Muscle of leg (tissue), 11 donors: Measurements from ENCODE around the gene INSC. TPM values are rescaled to one million over a fixed set of nuclear protein-coding genes. Genes with fewer than 3 reads are reported as not detected.
A peak's percentile ranks its signal among the peaks of the same experiment; 100 is the strongest.

Source experiments
- DNase-seq: peaks from one replicate; pipeline ENCODE4 v3.0.0; 2013
- H3K27ac ChIP-seq: one replicate; pipeline ENCODE4 v1.5.1; 2013; ENCODE audit warnings: mild to moderate bottlenecking, low read length, control low read depth
- H3K27me3 ChIP-seq: one replicate; pipeline ENCODE4 v1.6.1; 2013; ENCODE audit warnings: low read length; ENCODE audit not compliant: control insufficient read depth, insufficient read depth
- H3K36me3 ChIP-seq: one replicate; pipeline ENCODE4 v1.6.1; 2013; ENCODE audit warnings: low read length; ENCODE audit not compliant: control insufficient read depth, insufficient read depth
- H3K4me1 ChIP-seq: one replicate; pipeline ENCODE4 v1.6.1; 2013; ENCODE audit warnings: low read length; ENCODE audit not compliant: control insufficient read depth, insufficient read depth
- H3K4me3 ChIP-seq: one replicate; pipeline ENCODE4 v1.5.1; 2013; ENCODE audit warnings: low read length, control low read depth
- H3K9me3 ChIP-seq: replicated peaks from 2 replicates; pipeline ENCODE4 v1.6.1; 2013; ENCODE audit warnings: low read depth, low read length; ENCODE audit not compliant: control insufficient read depth
- WGBS: methylation state at CpG from one replicate; pipeline ENCODE4 v1.1.5; 2013; ENCODE audit warnings: missing lambda C conversion rate; ENCODE audit not compliant: insufficient coverage; 5-methylcytosine and 5-hydroxymethylcytosine counted together
- polyA plus RNA-seq, 8 donors: library from polyadenylated mRNA; unstranded; fragments of 120-200 nt; gene quantifications; one replicate each; pipeline versions ENCODE4 v1.2.1 to v1.2.3, GENCODE V29; 2013; ENCODE audit warnings: inconsistent platforms in 1 of 8, low replicate concordance in 1 of 8; ENCODE audit not compliant: insufficient read length in 8 of 8, insufficient read depth in 1 of 8
- total RNA-seq: library from RNA; stranded (reverse); fragments of 120-200 nt; gene quantifications from one replicate; pipeline ENCODE4 v1.2.4, GENCODE V29; 2013

The INSC gene
- total and polyA plus RNA-seq, 9 donors = 1.0 to 3.6 (median 1.8) TPM

DNA sequence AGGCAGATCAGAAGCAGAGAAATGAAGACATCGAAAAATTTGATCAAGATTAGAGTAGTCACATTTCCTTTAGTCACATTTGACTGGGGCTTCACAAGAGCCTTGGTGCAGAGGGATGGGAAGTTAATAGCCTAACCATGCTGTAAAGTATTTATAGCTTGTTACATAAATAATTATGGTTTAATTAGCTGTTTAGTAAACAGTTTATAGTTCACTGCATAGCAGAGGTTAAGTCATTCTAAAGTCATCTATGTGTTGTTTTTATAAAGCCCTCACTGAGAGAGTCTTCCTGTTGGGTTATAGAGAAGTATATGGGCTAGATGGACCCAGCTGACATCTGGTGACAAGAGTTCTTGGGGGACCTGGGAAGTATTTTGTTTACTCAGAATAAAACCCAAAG, 47.1 kb downstream of the INSC start:
- no CpG with 5 or more reads among the region's 1 CpG for WGBS
- H3K9me3 ChIP-seq = no peaks in the 10 kb centered on the region
- H3K27ac ChIP-seq = no peak overlapping the region
- DNase-seq = no peak
- no peak overlapping the region for H3K4me3 ChIP-seq
- no peaks in the 10 kb centered on the region for H3K36me3 ChIP-seq
- no peaks in the 10 kb centered on the region for H3K27me3 ChIP-seq
- H3K4me1 ChIP-seq = peaks cover 2% of the 10 kb centered on the region

DNA sequence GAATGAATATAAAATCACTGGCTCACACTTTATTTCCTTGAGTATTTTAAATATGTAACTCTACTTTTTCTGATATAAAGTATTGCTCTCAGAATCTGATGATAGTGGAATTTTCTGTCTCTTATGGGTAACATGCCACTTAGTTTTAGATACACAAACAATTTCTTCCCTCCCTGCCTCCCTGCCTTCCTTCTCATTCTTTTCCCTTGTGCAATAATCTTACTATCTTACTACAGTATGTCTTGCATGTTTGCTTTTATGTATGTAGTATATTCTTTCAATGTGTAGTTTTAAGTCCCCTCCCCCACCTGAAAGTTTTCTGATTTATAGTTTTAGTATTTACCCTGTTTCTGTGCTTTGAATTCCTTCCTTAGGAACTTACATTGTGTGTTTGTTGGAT, 48.4 kb downstream of the INSC start:
- H3K36me3 ChIP-seq = no peaks in the 10 kb centered on the region
- H3K4me1 ChIP-seq = peaks cover 2% of the 10 kb centered on the region
- DNase-seq = no peak
- no peak overlapping the region for H3K4me3 ChIP-seq
- H3K9me3 ChIP-seq = no peaks in the 10 kb centered on the region
- H3K27ac ChIP-seq = no peak overlapping the region
- H3K27me3 ChIP-seq = no peaks in the 10 kb centered on the region

DNA sequence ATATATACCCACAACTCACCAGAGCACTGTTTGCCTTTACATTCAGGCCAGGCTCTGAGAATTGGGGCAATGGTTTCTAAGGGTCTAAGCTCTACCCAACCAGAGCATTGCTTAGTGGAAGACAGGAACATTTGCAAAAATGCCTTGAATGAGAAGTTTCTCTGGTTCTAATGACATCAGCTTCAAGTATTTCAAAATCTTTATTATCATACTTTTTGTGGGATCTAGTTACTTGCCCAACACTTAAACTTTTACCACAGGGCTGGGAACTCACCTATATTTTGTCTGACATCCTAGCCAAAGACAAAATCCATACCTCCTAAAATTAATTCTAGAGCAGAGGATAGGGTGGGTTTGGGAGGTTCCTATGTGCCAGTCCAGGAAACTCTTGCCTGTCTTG, 51.5 kb downstream of the INSC start:
- Histone ChIP-seq H3K4me1 (no peaks in the 10 kb centered on the region), H3K4me3 (no peak overlapping the region), H3K27ac (no peak overlapping the region), H3K27me3 (no peaks in the 10 kb centered on the region), H3K9me3 (no peaks in the 10 kb centered on the region), H3K36me3 (no peaks in the 10 kb centered on the region)
- no peak for DNase-seq

DNA sequence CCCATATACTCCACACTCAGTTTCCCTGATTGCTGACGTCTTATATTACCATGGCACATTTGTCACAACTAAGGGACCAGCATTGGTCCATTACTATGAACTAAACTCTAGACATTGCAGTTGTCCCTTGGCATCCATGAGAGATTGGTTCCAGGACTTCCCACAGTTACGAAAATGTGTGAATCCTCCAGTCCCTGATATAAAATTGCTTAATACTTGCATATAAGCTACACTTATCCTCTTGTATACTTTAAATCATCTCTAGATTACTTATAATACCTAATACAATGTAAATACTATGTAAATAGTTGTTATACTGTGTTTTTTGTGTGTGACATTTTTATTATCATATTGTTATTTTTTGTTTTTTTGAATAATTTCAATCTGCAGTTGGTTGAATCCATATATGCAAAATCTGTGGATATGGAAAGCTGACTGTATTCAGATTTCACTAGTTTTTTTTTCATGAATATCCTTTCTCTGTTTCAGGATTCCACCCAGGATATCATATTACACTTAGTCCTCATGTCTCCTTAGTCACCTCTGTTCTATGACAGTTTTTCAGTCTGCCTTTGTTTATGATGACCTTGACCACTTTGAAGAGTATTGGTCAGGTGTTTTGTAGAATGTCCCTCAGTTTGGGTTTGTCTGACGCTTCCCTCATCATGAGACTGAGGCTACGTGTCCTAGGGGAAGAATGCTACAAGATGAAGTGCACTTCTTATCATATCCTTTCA, 55.3 kb downstream of the INSC start:
- Histone ChIP-seq H3K4me1 (no peaks in the 10 kb centered on the region), H3K27ac (no peak overlapping the region), H3K4me3 (no peak overlapping the region), H3K9me3 (no peaks in the 10 kb centered on the region), H3K27me3 (no peaks in the 10 kb centered on the region), H3K36me3 (no peaks in the 10 kb centered on the region)
- WGBS = 75% methylated on average over 1 of the region's 4 CpGs
- no peak for DNase-seq

DNA sequence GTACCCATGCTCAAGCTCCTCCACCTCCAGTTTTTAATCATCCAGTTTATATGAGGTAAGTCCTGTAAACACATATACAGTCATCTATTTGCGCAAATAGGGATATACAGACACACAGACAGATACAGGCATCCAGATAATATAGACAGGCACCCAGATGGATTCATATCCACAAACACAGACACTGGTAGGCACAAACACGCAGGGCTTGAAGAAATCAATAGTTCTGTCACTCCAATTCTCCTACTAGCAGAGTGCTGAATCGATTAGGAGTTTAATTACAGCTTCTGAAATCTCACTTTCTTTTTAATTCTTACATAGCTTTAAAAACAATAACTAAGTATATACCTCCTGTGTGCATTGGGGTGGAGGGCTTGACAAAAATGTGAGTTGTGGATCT, 56.0 kb downstream of the INSC start:
- no peak overlapping the region for H3K27ac ChIP-seq
- 92% methylated on average over 2 of the region's 3 CpGs for WGBS
- no peaks in the 10 kb centered on the region for H3K9me3 ChIP-seq
- H3K36me3 ChIP-seq = no peaks in the 10 kb centered on the region
- no peaks in the 10 kb centered on the region for H3K4me1 ChIP-seq
- no peak overlapping the region for H3K4me3 ChIP-seq
- H3K27me3 ChIP-seq = no peaks in the 10 kb centered on the region
- DNase-seq = no peak

DNA sequence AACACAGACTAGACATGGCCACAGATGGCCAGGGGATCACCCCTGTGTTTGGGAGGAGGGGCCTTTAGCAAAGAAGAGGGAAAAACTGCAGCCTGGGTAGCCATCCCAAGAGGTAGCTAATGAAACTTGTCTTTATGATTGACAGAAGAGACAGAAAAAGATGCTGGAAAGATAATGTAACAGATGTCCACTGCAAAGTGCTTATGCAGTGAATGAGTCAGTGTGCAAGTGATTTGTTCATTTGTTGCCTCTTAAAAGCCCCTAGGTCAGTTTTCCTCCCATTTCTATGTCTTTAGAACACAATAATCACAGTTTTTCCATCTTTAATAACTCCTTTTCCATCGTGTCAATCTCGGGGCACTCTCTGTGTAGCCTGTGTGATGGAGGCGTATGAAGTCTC, 57.2 kb downstream of the INSC start:
- DNase-seq = no peak
- Histone ChIP-seq H3K27me3 (no peaks in the 10 kb centered on the region), H3K4me3 (no peak overlapping the region), H3K9me3 (no peaks in the 10 kb centered on the region), H3K4me1 (no peaks in the 10 kb centered on the region), H3K36me3 (no peaks in the 10 kb centered on the region), H3K27ac (no peak overlapping the region)
- no CpG with 5 or more reads among the region's 3 CpGs for WGBS

DNA sequence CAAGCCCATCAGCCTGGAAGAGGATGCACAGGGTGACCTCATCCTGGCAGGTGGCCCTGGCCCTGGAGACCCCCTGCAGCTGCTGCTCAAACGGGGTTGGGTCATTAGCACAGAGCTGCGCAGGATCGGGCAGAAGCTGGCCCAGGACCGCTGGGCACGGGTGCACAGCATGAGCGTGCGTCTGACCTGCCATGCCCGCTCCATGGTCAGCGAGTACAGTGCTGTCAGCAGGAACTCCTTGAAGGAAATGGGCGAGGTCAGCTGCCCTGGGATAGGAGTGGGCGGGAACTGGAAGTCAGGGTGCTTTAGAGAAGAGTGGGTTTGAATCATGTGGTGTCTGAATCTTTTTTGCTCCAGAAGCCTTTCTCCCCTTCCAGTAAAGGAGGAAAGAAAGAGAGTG, 61.1 kb downstream of the INSC start:
- DNase-seq = no peak
- Histone ChIP-seq H3K4me1 (peaks cover 6% of the 10 kb centered on the region), H3K4me3 (no peak overlapping the region), H3K9me3 (no peaks in the 10 kb centered on the region), H3K27me3 (no peaks in the 10 kb centered on the region), H3K27ac (no peak overlapping the region), H3K36me3 (no peaks in the 10 kb centered on the region)
- WGBS = 76% methylated on average over 10 of the region's 11 CpGs

DNA sequence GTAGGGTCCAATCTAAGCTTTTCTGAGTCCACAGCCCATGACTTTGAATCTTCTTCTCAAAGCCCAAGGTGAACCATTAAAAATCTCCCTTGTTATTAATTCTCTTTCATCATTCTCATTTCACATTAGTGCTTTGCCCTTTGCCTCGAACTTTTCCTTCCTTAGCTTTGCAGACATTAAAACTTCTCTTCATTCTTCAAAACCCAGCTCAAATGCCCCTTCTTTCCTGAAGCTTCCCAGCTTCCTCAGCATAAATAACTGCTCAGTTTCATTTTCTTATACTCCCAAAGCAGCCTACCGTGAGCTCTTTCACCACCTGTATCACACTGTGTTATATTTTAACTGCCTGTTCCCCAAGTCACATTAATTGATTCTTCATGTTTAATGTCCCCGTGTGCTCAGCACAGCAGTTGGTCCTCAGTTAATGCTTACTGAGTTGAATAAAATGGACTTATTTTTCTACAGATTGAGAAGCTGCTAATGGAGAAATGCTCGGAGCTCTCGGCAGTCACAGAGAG, 62.0 kb downstream of the INSC start:
- Histone ChIP-seq H3K27me3 (no peaks in the 10 kb centered on the region), H3K27ac (no peak overlapping the region), H3K36me3 (no peaks in the 10 kb centered on the region), H3K4me1 (peaks cover 6% of the 10 kb centered on the region), H3K9me3 (no peaks in the 10 kb centered on the region), H3K4me3 (no peak overlapping the region)
- WGBS = 54% methylated on average over 4 of the region's 5 CpGs
- no peak for DNase-seq

DNA sequence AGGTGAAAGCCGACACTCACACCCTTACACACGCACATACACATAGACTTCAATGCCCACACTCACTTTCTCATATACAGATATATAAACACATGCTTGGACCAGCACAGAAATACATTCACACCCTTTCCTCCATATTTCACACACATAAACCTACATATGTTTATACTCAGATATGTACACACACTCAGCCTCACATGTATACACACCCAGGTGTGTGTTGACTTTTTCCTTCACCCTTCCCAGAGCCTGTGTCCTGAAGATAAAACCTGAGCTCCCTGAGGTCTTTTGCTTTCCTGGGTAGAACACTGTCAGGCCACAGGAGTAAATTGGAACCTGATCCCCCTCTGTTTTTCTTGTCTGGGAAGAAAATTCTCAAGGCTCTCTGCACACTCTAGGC, 62.8 kb downstream of the INSC start:
- 63% methylated on average over 2 of the region's 2 CpGs for WGBS
- DNase-seq = no peak
- H3K27ac ChIP-seq = no peak overlapping the region
- H3K4me3 ChIP-seq = no peak overlapping the region
- peaks cover 6% of the 10 kb centered on the region for H3K4me1 ChIP-seq
- H3K9me3 ChIP-seq = no peaks in the 10 kb centered on the region
- no peaks in the 10 kb centered on the region for H3K36me3 ChIP-seq
- no peaks in the 10 kb centered on the region for H3K27me3 ChIP-seq

DNA sequence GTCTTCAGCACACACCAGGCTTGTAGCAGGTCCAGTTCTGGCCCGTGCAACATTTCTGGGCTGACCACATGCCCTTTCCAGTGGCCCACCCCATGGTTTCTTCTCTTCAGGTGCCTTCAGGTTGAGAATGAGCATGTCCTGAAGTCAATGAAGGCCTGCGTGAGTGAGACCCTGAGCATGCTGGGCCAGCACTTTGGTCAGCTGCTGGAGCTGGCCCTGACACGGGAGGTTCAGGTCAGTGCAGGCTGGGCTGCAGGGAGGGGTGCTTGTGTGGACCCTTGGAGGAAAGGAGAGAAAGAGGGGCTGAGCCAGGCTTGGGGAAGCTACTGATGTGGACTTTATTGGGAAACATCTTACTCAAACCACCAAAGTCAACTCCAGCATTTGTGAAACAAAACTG, 63.5 kb downstream of the INSC start:
- H3K9me3 ChIP-seq = no peaks in the 10 kb centered on the region
- H3K27ac ChIP-seq = no peak overlapping the region
- H3K4me3 ChIP-seq = no peak overlapping the region
- no peaks in the 10 kb centered on the region for H3K27me3 ChIP-seq
- 87% methylated on average over 3 of the region's 3 CpGs for WGBS
- H3K4me1 ChIP-seq = peaks cover 6% of the 10 kb centered on the region
- DNase-seq = no peak
- no peaks in the 10 kb centered on the region for H3K36me3 ChIP-seq

DNA sequence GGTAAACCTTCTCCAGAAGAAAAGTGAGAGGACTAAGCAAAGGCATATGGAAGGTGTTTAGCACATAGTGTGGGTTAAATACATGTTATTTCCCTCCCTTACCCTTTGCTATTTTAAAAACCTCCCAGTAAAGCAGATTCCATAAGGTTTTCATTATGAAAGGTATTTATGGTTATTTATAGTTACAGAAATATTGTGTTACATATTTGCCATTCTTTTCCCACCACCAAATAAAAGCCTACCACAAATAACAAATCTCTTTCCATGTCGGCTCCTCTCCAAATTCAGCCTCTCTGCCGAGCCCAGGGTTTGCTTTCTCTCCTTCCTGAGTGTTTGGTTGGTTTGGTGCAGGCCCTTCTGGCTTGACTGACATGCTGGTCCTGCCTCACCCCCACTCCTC, 64.4 kb downstream of the INSC start:
- no peaks in the 10 kb centered on the region for H3K27me3 ChIP-seq
- H3K36me3 ChIP-seq = no peaks in the 10 kb centered on the region
- no peaks in the 10 kb centered on the region for H3K9me3 ChIP-seq
- no peak overlapping the region for H3K4me3 ChIP-seq
- peak; percentile 41 for DNase-seq
- peaks cover 6% of the 10 kb centered on the region for H3K4me1 ChIP-seq
- H3K27ac ChIP-seq = no peak overlapping the region
- no CpG with 5 or more reads among the region's 2 CpGs for WGBS
